Endometrium (tissue), 2 donors: Measurements from ENCODE around the gene ACADSB.

ENCODE experiments used
- FAIRE-seq: peaks from 2 replicates; lab custom pipeline; 2012; peaks lifted over from hg19 to GRCh38; lab: Jason Lieb, UNC
- donor health status: control.
- donor health status: control.

The ACADSB gene

GRCh38 chr10:123008355-123009104 lies at the start of gene ACADSB, which contains the start of gene IKZF5:
ACADSB (plus strand) TSS chr10:123009006; CDS start chr10:123009030, 24 bp downstream.
IKZF5 (minus strand) TSS chr10:123008795; CDS start chr10:122998625, 10,170 bp downstream.
- no peak for FAIRE-seq

GRCh38 chr10:122962405-122962804 lies 46.4 kb upstream of the ACADSB start:
- no peak for FAIRE-seq

- FAIRE-seq = no peak
These were observed 41.9 kb upstream of the ACADSB start for GRCh38 chr10:122966879-122967278.

GRCh38 chr10:122968698-122969097 lies 40.1 kb upstream of the ACADSB start:
- FAIRE-seq = no peak

- no peak for FAIRE-seq
These were observed 34.8 kb upstream of the ACADSB start for GRCh38 chr10:122974023-122974422.

- FAIRE-seq = no peak
These were observed 34.2 kb upstream of the ACADSB start for GRCh38 chr10:122974543-122975064.

GRCh38 chr10:122980209-122981065 lies 28.4 kb upstream of the ACADSB start, which contains the start of gene PSTK:
PSTK (plus strand) TSS chr10:122980401; CDS start chr10:122980480, 79 bp downstream.
- no peak for FAIRE-seq

GRCh38 chr10:122981066-122981464 lies 27.7 kb upstream of the ACADSB start:
- FAIRE-seq = no peak

GRCh38 chr10:122983898-122984297 lies 24.9 kb upstream of the ACADSB start:
- no peak for FAIRE-seq

GRCh38 chr10:122984708-122985107 lies 24.1 kb upstream of the ACADSB start:
- no peak for FAIRE-seq

GRCh38 chr10:122986335-122986734 lies 22.5 kb upstream of the ACADSB start:
- no peak for FAIRE-seq

GRCh38 chr10:122988501-122988900 lies 20.3 kb upstream of the ACADSB start:
- no peak for FAIRE-seq

- FAIRE-seq = no peak
These were observed 18.5 kb upstream of the ACADSB start for GRCh38 chr10:122990278-122990677.

- FAIRE-seq = no peak
These were observed 16.7 kb upstream of the ACADSB start for GRCh38 chr10:122992031-122992585.

GRCh38 chr10:122993797-122994336 lies 14.9 kb upstream of the ACADSB start:
- FAIRE-seq = no peak

- FAIRE-seq = no peak
These were observed 12.9 kb upstream of the ACADSB start for GRCh38 chr10:122995936-122996335.

GRCh38 chr10:122997864-122998263 lies 10.9 kb upstream of the ACADSB start:
- no peak for FAIRE-seq

- FAIRE-seq = no peak
These were observed 10.4 kb upstream of the ACADSB start for GRCh38 chr10:122998360-122998917.

- FAIRE-seq = no peak
These were observed 9.9 kb upstream of the ACADSB start for GRCh38 chr10:122998934-122999333.

GRCh38 chr10:122999347-122999746 lies 9.5 kb upstream of the ACADSB start:
- FAIRE-seq = no peak

GRCh38 chr10:123000155-123000554 lies 8.7 kb upstream of the ACADSB start:
- no peak for FAIRE-seq

- no peak for FAIRE-seq
These were observed 7.4 kb upstream of the ACADSB start for GRCh38 chr10:123001370-123001769.
